ENCODE measurements around the gene GRM4.

GRM4 gene

GRCh38 chr6:33991610-33992009 is 154.3 kb downstream of the GRM4 start:
- DNase-seq, result no peak

DNA sequence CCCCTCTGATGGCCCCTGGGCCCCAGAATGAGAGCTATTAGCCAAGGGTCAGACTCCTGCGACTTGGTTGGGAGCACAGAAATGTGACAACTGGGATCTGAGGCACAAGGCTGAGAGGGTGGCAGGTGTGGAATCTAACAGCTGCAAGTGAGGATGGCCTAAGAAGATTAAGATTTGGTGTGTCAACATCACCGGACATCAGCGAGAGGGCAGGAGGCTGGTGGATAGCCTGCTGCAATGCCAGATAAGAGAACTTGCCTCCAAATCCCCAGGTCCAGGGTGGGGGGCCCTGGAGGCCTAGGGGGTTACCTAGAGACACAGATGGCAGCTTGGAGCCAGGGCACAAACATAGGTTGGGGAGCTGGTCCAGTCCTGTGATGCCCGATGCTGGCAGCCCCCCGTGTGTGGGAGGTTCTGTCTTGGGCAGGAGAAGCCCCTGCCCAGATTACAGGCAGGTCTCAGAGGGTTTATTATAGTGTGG is 155.8 kb downstream of the GRM4 start:
- no peak for DNase-seq

DNA sequence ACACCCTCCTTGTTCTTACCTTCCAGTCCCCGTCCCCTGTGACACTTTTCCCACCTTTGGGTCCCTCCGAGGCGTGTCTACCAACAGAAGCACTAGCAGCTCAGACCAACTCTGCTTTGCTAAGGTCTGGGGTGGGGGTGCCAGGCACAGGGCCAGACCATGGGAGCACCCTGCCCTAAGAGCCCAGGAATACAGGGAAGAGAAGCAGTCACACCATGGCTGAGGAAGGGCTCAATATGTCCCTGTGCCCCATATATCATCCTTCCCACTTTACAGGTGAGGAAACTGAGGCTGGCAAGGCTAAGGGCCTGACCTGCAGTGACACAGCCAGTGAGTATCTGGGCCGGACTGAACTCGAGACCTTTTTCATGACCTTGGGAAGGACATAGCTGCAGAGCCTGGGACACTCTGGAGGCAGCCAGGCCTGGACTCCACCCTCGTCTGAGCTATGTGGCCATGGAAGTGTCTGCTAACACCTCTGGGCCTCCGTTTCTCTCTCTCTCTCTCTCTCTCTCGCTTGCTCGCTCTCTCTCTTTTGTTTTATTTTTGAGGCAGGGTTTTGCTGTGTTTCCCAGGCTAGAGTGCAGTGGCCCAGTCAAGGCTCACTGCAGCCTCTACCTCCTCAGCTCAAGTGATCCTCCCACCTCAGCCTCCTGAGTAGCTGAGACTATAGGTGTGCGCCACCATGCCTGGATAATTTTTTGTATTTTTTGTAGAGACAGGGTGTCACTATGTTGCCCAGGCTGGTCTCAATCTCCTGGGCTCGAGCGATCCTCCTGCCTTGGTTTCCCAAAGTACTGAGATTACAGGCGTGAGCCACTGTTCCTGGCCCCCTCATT is 156.7 kb downstream of the GRM4 start:
- DNase-seq, result no peak

DNA sequence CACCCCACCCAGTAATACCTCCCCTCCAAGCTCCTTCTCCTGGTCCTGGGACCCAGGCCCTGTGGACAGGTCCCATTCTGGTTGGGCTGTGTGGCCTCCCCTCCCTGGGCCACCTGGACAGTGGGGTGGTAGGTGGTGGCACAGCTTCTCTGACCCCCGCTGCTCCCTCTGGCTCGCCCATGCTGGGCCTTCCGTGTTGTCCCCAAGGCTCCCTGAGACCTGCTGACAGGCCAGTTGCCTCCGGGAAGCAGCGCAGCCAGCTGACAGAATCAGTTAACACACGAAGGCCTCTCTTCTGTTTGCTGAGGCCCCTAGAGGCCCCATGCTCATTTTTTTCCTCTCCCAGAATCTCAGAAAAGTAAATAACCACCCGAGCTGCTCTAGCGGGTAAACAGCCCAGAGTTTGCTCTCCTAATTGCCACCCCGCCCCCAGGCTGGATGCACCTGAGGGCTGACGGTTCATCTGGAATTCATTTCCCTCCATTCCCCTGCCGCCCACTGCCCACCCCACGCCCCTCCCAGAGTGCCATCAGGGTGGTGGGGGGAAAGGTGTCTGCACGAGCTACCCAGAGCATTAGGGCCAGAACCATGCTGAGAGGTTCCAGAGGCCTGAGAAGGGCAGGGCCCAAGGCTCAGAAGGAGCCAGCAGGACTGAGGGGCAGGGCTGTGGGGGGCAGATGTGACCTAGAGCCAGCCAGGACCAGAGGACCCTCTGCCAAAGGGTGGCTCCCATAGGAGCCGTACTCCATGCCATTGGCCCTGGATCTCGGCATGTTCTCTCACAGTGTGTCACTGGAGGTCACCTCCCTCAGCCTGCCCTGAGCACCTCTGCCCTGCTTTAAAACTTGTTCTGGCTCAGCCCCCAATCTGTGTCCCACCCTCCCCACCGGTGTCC is 157.5 kb downstream of the GRM4 start:
- no peak for DNase-seq

- DNase-seq, result no peak
Observed at GRCh38 chr6:33987531-33988021, 158.3 kb downstream of the GRM4 start.

DNA sequence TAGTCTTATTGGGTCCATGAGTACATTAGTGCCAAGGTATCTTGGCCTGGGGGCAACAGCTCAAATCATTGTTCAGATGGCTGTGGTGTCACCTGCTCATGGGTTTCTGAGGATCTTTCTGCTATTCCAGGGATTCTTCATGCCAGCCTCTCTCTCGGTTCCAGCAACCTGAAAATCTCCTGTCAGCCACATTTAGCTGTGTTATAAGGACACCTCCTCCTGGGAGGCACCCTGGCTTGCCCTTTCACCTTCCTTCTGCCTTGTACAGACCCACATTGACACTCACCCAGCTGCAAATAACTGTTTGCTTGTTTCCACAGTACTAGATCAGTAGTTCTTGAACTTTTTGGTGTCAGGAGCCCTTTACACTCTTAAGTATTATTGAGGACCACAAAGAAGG is 159.9 kb downstream of the GRM4 start:
- no peak for DNase-seq

DNA sequence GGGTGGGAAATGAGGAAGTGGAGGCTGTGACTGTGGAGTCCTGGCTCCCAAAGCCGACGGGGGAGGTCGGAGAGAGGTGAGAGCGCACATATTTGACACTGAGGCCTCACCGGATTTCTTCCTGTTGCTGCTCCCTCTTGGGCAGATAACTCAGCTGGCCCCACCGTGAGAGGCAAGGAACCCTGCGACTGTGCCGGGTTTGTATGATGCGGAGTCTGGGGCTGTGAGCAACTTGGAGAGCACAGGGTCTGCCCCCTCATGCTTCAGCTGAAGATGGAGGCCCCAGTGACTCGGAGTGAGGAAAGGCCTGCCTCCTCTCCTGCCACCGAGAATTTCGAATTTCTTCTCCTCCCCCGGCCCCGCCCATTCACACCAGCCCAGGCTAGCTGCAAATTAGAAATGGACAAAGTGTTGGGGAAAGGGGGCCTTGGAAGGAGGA is 160.6 kb downstream of the GRM4 start:
- peak; percentile 7 for DNase-seq

DNA sequence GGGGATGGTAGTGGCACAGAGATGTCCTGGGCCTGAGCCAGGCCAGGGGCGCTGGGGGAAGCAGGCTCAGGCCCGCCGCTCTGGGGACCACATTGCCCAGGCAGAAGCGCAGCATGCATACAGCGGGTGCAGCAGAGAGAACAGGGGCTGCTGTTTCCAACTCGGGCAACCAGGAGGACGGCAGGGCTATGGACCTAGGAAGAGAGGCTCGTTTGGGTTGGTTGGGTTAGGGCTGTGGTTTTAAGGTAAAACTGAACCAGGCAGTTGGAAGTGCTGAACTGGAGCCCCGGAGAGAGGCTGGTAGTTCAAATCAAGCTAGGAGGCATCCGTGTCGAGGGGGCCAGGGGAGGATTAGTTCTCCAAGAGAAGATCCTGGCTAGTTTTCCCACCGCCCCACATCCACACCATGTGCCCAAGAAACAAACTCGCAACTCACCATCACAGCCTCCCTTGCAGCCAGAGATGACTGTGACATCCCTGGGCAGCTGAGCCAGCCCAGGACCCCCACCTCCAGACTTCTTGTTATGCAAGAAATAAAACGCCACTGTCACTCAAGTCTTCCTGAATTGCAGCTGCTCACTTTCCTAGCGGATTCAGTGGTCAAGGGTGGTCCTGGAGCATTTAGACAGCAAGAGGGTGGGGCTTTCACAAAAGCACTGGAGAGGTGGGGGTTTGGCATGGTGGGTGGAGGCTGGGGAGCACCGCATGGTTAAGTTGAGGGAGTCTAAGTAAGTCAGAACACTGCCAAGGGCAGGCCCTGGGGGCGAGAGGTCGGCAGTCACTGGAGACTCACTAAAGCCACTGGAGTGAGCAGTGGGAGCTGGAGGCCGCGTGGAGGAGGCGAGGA is 161.2 kb downstream of the GRM4 start:
- peak; percentile 7 for DNase-seq

DNA sequence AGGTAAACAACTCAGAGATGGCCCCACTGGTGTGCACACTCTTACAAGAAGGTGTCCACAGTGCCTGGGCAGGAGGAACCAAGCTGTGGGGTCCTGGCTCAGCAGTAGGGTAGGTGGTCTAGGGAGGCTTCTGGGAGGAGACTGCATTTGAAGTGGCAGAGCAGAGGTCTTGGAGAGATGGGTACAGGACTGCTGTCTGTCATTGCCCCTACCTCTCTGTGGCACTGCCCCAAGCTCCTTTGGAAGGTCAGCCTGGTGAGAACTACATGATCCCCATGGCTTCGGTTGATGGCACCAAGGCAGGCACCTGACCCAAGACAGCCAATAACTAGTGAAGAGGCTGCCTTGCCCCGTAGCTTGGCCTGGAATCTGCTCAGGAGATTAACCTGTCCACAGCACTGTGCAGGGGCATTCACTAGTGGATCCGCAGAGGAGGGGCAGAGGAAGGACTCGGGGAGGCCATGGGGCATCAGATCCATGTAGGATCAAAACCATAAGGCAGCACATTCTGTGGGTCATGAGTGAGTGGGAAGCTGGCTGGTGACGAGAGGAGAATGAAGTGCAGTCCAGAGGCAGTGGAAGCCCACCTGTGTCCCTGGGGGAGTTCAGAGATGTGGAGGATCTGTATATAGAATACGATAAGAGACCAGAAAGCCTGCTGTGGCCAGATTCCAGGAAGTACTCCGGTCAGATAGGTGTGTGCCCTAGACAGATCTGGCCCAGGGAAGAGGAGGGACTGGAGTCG is 162.0 kb downstream of the GRM4 start:
- DNase-seq, result peak; percentile 7

GRCh38 chr6:33983109-33983716 is 162.7 kb downstream of the GRM4 start:
- peak; percentile 8 for DNase-seq

DNA sequence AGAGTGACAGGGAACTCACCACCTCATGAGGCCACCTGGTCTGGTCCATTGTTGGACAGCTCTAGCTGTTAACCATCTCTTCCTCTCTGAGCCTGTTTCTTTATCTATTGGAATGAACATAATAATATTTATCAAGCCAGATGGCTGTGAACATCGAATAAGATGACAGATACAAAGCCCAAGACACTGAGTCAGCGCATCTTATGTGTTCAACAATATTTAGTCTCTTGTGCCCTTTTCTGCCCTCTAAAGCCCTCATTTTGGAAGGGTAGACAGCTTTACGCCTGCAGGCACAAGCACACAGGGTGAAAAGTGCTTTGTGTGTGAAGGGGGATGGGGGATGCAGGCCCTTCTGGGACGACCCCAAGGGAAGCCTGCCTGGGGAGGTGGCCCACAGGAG is 164.0 kb downstream of the GRM4 start:
- DNase-seq, result peak; percentile 4

GRCh38 chr6:33981421-33981820 is 164.5 kb downstream of the GRM4 start:
- DNase-seq, result peak; percentile 13

GRCh38 chr6:33980176-33981175 is 165.4 kb downstream of the GRM4 start:
- peak; percentile 9 for DNase-seq

DNA sequence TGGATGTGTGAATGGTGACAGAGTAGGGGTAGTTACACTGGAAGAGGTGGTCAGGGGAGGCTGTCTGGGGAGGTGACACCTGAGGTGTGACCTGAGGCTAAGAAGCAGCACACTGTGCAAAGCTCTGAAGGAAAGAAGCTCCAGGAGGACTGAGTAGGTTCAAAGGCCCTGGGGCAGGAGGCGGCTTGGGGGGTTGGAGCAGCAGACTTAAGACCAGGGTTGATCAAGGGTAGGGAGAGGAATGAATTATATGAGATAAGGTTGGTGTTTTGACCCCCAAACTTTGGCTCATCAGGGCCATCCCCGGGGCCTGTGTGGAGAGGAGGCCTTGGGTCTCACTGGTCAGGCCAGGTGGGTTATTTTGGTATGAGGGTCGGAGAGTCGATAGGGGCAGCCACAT is 166.1 kb downstream of the GRM4 start:
- DNase-seq, result no peak

GRCh38 chr6:33978412-33979150 is 167.3 kb downstream of the GRM4 start:
- DNase-seq, result peak; percentile 12

DNA sequence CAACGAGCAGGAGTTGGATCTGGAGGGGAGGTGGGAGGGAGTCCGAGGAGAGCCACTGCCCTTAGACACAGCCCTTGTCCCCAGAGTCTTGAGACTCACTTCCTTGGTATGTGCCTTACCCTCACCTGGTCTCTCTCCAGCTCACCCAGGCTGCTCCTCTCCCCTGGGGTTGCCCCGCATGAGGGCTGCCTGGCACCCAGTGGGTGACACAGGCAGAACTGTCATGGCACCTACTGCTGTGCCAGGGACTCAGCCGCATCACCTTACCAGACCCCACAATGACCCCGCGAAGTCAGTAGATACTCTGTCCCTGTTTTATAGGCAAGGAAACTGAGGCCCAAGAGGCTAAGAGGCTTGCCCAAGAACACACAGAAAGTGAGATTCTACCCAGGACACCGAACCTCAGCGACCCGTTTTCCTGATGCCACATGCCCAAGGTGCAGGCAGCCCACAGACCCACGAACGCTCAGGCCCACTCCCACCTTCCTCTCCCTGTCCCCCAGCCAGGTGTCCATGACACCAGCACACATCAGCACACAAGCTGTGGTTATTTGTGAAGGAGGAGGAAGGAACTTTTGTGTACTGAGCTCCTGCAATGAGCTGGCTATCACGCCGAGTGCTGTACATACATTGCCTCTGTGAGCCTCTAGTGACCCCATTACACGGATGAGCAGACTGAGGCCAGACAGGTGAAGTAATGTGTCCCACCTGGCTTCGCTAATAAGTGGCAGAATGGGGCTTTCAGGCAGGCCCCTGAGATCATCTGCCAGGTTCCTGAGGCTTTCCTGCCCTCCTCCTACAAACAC is 168.1 kb downstream of the GRM4 start:
- peak; percentile 5 for DNase-seq

GRCh38 chr6:33976437-33977360 is 169.2 kb downstream of the GRM4 start:
- peak; percentile 13 for DNase-seq

Measured in activated CD8-positive, alpha-beta memory T cell treated with anti-CD3 and anti-CD28 coated beads, Interleukin-2, amount 50 U/mL, for 4 hours (primary cell).